IMR-90 (cell line): Measurements from ENCODE around the gene TMEM238. TPM values are rescaled to one million over a fixed set of nuclear protein-coding genes. Genes with fewer than 3 reads are reported as not detected.
A peak's percentile ranks its signal among the peaks of the same experiment; 100 is the strongest.

ENCODE experiments used
- ATAC-seq: fragments of 200-7000 bp; cut with Tn5 transposase; 2 replicates; pipeline ENCODE4 v1.9.1; 2020; ENCODE audit warnings: low read depth, mild to moderate bottlenecking, moderate library complexity
- BruUV-seq: library from RNA; stranded (reverse); fragments of 400-500 nt; replicated peaks from 2 replicates; lab custom pipeline; 2021; lab: Mats Ljungman, UMichigan
- CTCF ChIA-PET: fragments of 300-600 bp; formaldehyde crosslinking; extraction: SDS; loops from one replicate; lab custom pipeline; 2021; ENCODE audit warnings: antibody characterized with exemption; lab: Yijun Ruan, JAX
- POLR2A ChIA-PET: fragments of 300-600 bp; sonication (Branson Sonifier 250); formaldehyde crosslinking; loops from one replicate; lab custom pipeline; 2022; ENCODE audit warnings: antibody characterized with exemption; ENCODE audit not compliant: unreplicated experiment; lab: Charles Lee
- DNase-seq: peaks from one replicate; pipeline ENCODE4 v3.0.0; 2013
- H2AFZ ChIP-seq: replicated peaks from 2 replicates; pipeline ENCODE3; 2013; ENCODE audit warnings: low read length, mild to moderate bottlenecking; ENCODE audit not compliant: poor library complexity
- H2AK5ac ChIP-seq: 2 replicates; pipeline ENCODE4 v1.6.1; 2013; ENCODE audit warnings: low read depth, low read length, inconsistent platforms
- H2AK9ac ChIP-seq: replicated peaks from 2 replicates; pipeline ENCODE3; 2013; ENCODE audit warnings: mild to moderate bottlenecking, low read depth, low read length, moderate library complexity; ENCODE audit not compliant: poor library complexity
- H2BK120ac ChIP-seq: 2 replicates; pipeline ENCODE4 v1.6.1; 2013; ENCODE audit warnings: low read depth, low read length, inconsistent platforms
- H2BK15ac ChIP-seq: 3 replicates; pipeline ENCODE4 v1.6.1; 2013; ENCODE audit warnings: low read depth, low read length, inconsistent platforms
- H2BK20ac ChIP-seq: 2 replicates; pipeline ENCODE4 v1.6.1; 2013; ENCODE audit warnings: low read depth, mild to moderate bottlenecking, inconsistent platforms, low read length, moderate library complexity
- H2BK5ac ChIP-seq: 2 replicates; pipeline ENCODE4 v1.6.1; 2013; ENCODE audit warnings: mild to moderate bottlenecking, low read depth, low read length, inconsistent platforms; ENCODE audit not compliant: poor library complexity, severe bottlenecking
- H3K14ac ChIP-seq: replicated peaks from 2 replicates; pipeline ENCODE4 v1.6.1; 2013; ENCODE audit warnings: low read depth, low read length, inconsistent platforms
- H3K18ac ChIP-seq: 2 replicates; pipeline ENCODE4 v1.6.1; 2013; ENCODE audit warnings: low read depth, low read length, control low read depth
- H3K23ac ChIP-seq: 2 replicates; pipeline ENCODE4 v1.6.1; 2013; ENCODE audit warnings: low read depth, low read length, inconsistent platforms
- H3K27ac ChIP-seq: 2 replicates; pipeline ENCODE4 v1.5.1; 2013; ENCODE audit warnings: mild to moderate bottlenecking, control low read depth, low read length; ENCODE audit not compliant: insufficient read depth
- H3K27me3 ChIP-seq: 2 replicates; pipeline ENCODE4 v1.6.1; 2013; ENCODE audit warnings: low read length; ENCODE audit not compliant: control insufficient read depth, insufficient read depth
- H3K36me3 ChIP-seq: 2 replicates; pipeline ENCODE4 v1.6.1; 2013; ENCODE audit warnings: low read length, mixed read lengths; ENCODE audit not compliant: control insufficient read depth, insufficient read depth
- H3K4ac ChIP-seq: 2 replicates; pipeline ENCODE4 v1.6.1; 2013; ENCODE audit warnings: low read depth, low read length, inconsistent platforms
- H3K4me1 ChIP-seq: 2 replicates; pipeline ENCODE4 v1.6.1; 2013; ENCODE audit warnings: low read length, mixed read lengths; ENCODE audit not compliant: control insufficient read depth, insufficient read depth
- H3K4me2 ChIP-seq: 2 replicates; pipeline ENCODE4 v1.6.1; 2013; ENCODE audit warnings: low read depth, mild to moderate bottlenecking, control low read depth, low read length, moderate library complexity
- H3K4me3 ChIP-seq: 2 replicates; pipeline ENCODE4 v1.5.1; 2013; ENCODE audit warnings: low read depth, mild to moderate bottlenecking, control low read depth, low read length, moderate library complexity; ENCODE audit not compliant: insufficient read depth
- H3K56ac ChIP-seq: 2 replicates; pipeline ENCODE4 v1.6.1; 2013; ENCODE audit warnings: low read length, inconsistent platforms; ENCODE audit not compliant: insufficient read depth; ENCODE audit errors: extremely low read depth
- H3K79me1 ChIP-seq, 2 experiments: 2 replicates each; pipeline ENCODE4 v1.6.1; 2013; ENCODE audit warnings: low read length in 2 of 2, inconsistent platforms in 1 of 2, low read depth in 1 of 2
- H3K9ac ChIP-seq: 2 replicates; pipeline ENCODE4 v1.6.1; 2013; ENCODE audit warnings: low read depth, low read length, control low read depth
- H3K9me1 ChIP-seq: 2 replicates; pipeline ENCODE4 v1.6.1; 2013; ENCODE audit warnings: low read length, inconsistent platforms; ENCODE audit not compliant: insufficient read depth
- H3K9me3 ChIP-seq: 2 replicates; pipeline ENCODE4 v1.6.1; 2013; ENCODE audit warnings: low read length; ENCODE audit not compliant: control insufficient read depth, insufficient read depth
- H4K20me1 ChIP-seq: 2 replicates; pipeline ENCODE4 v1.6.1; 2013; ENCODE audit warnings: low read length, inconsistent platforms; ENCODE audit not compliant: insufficient read depth
- H4K5ac ChIP-seq: 2 replicates; pipeline ENCODE4 v1.6.1; 2013; ENCODE audit warnings: mild to moderate bottlenecking, low read depth, low read length, control low read depth
- H4K8ac ChIP-seq, 2 experiments: 2 replicates each; pipeline ENCODE4 v1.6.1; 2013; ENCODE audit warnings: low read depth in 2 of 2, low read length in 2 of 2, control low read depth in 1 of 2, inconsistent platforms in 1 of 2
- H4K91ac ChIP-seq: 2 replicates; pipeline ENCODE4 v1.6.1; 2013; ENCODE audit warnings: low read depth, low read length, inconsistent platforms; ENCODE audit not compliant: insufficient read depth
- BHLHE40 ChIP-seq: fragments of 150-350 bp; IDR thresholded peaks from 2 replicates; pipeline ENCODE4 v1.6.1; 2016; ENCODE audit warnings: mild to moderate bottlenecking, low read depth, low read length
- CEBPB ChIP-seq: IDR thresholded peaks from 2 replicates; pipeline ENCODE4 v1.6.1; 2012; ENCODE audit warnings: low read depth, low read length, improper control_type of control experiment
- CHD1 ChIP-seq: IDR thresholded peaks from 2 replicates; pipeline ENCODE4 v1.6.1; 2012; ENCODE audit warnings: low read depth, low read length, improper control_type of control experiment
- FOS ChIP-seq: fragments of 150-350 bp; IDR thresholded peaks from 2 replicates; pipeline ENCODE4 v1.6.1; 2016; ENCODE audit warnings: low read depth, low read length
- MAFK ChIP-seq: IDR thresholded peaks from 2 replicates; pipeline ENCODE4 v1.6.1; 2012; ENCODE audit warnings: low read depth, low read length, improper control_type of control experiment
- MAZ ChIP-seq: IDR thresholded peaks from 2 replicates; pipeline ENCODE4 v1.6.1; 2012; ENCODE audit warnings: low read depth, mild to moderate bottlenecking, low read length, improper control_type of control experiment, moderate library complexity, borderline replicate concordance
- MXI1 ChIP-seq: IDR thresholded peaks from 2 replicates; pipeline ENCODE4 v1.6.1; 2012; ENCODE audit warnings: low read depth, mild to moderate bottlenecking, low read length, moderate library complexity, borderline replicate concordance
- NFE2L2 ChIP-seq: fragments of 150-350 bp; IDR thresholded peaks from 2 replicates; pipeline ENCODE4 v1.6.1; 2016; ENCODE audit warnings: low read depth, mild to moderate bottlenecking, low read length
- POLR2A ChIP-seq: IDR thresholded peaks from 2 replicates; pipeline ENCODE4 v1.6.1; 2012; ENCODE audit warnings: mild to moderate bottlenecking, low read depth, low read length
- RAD21 ChIP-seq: IDR thresholded peaks from 2 replicates; pipeline ENCODE4 v1.6.1; 2012; ENCODE audit warnings: low read length, improper control_type of control experiment
- RCOR1 ChIP-seq: IDR thresholded peaks from 2 replicates; pipeline ENCODE4 v1.6.1; 2012; ENCODE audit warnings: mild to moderate bottlenecking, low read length, improper control_type of control experiment; ENCODE audit not compliant: insufficient replicate concordance
- RFX5 ChIP-seq: IDR thresholded peaks from 2 replicates; pipeline ENCODE4 v1.8.0; 2012; ENCODE audit warnings: low read depth, mild to moderate bottlenecking, low read length, moderate library complexity
- SMC3 ChIP-seq: fragments of 150-350 bp; IDR thresholded peaks from 2 replicates; pipeline ENCODE4 v1.6.1; 2016; ENCODE audit warnings: low read depth, mild to moderate bottlenecking, antibody characterized with exemption, low read length, moderate library complexity
- WGBS, 2 experiments: methylation state at CpG; one replicate each; pipeline versions ENCODE4 v1.1.5 to v1.1.7; 2013; ENCODE audit warnings: missing lambda C conversion rate in 2 of 2; ENCODE audit not compliant: insufficient read length in 1 of 2; ENCODE audit errors: extremely low coverage in 2 of 2; 5-methylcytosine and 5-hydroxymethylcytosine counted together
- dilution Hi-C: fragments of 300-500 bp; cut with HindIII; formaldehyde crosslinking; loops from one replicate; pipeline ENCODE4 v1.14.3; 2018; ENCODE audit warnings: low sequenced_read_pairs; ENCODE audit not compliant: unreplicated experiment
- in situ Hi-C: fragments of 300-500 bp; cut with MboI; formaldehyde crosslinking; loops from 3 replicates; pipeline ENCODE4 v1.14.3; 2019; ENCODE audit warnings: low sequenced_read_pairs, inconsistent platforms, mixed read lengths
- intact Hi-C: fragments of 100-400 bp; cut with micrococcal nuclease; formaldehyde crosslinking; loops from 2 replicates; pipeline ENCODE4 v1.10.0; 2022
- polyA plus RNA-seq, 3 experiments: library from polyadenylated mRNA; depleted of rRNA; stranded (reverse); fragments of >200 nt; gene quantifications; 2 replicates each; pipeline ENCODE4 v1.2.3, GENCODE V29; 2012; ENCODE audit warnings: low replicate concordance in 1 of 3
- total RNA-seq: library from RNA; depleted of rRNA; stranded (reverse); fragments of >200 nt; gene quantifications from 2 replicates; pipeline ENCODE4 v1.2.3, GENCODE V29; 2012
- TF ChIP-seq, protein P1 (sequence below): fragments of 150-350 bp; IDR thresholded peaks from 2 replicates; pipeline ENCODE4 v1.6.1; 2016; ENCODE audit warnings: low read depth, mild to moderate bottlenecking, low read length, moderate library complexity, borderline replicate concordance
- TF ChIP-seq, protein P2 (sequence below): conservative IDR thresholded peaks from 2 replicates; pipeline ENCODE4 v1.5.1; 2012; ENCODE audit warnings: mild to moderate bottlenecking, low read depth, low read length, improper control_type of control experiment
- TF ChIP-seq, protein P3 (sequence below): fragments of 150-350 bp; IDR thresholded peaks from 2 replicates; pipeline ENCODE4 v1.6.1; 2017; ENCODE audit warnings: mild to moderate bottlenecking, antibody characterized with exemption, low read length, low read depth

TMEM238 gene
- total and polyA plus RNA-seq, 2 of the 4 experiments (the other 2 are of a cell fraction) = not detected

DNA sequence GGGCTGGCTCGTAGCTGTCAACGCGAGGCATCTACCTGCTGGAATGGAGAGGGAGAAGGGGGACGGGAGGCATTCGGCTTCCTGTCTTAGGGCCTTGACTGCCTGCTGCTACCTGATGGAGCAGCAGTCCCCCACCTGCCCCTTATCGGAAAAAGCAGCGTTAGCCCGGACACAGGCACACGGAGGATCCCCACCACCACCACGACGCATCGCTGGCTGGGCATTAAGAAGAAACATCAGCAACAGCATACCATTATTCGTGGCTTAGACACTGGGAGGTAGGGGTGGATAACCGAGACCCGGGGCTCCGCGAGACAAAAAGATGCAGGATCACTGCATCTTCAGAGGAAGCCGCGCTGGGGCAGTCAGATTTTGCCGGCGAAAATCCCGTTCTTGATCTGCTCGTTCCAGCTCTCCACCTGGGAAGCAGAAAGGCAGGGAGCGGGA, 30.7 kb downstream of the TMEM238 start:
- POLR2A ChIA-PET = no interaction called here
- Histone ChIP-seq H2AFZ (peak overlapping the region; percentile 93), H2AK5ac (no peak overlapping the region), H3K14ac (no peak overlapping the region), H3K27me3 (peaks cover 43% of the 10 kb centered on the region), H3K56ac (no peak overlapping the region), H4K5ac (no peak overlapping the region), H4K91ac (no peak overlapping the region), H3K4me2 (peak overlapping the region; percentile 86), H2BK15ac (no peak overlapping the region), H2BK5ac (no peak overlapping the region), H4K8ac (no peak overlapping the region), H2BK120ac (no peak overlapping the region), H3K4me1 (peaks cover 5% of the 10 kb centered on the region; the same call in 1 of the 2 replicates), H3K36me3 (no peaks in the 10 kb centered on the region), H3K23ac (peak overlapping the region; percentile 56; the same call in 1 of the 2 replicates), H3K4me3 (peak overlapping the region; percentile 65), H3K27ac (no peak overlapping the region), H2AK9ac (no peak overlapping the region), H3K9me1 (no peaks in the 10 kb centered on the region), H4K20me1 (peaks cover 7% of the 10 kb centered on the region; the same call in 1 of the 2 replicates), H3K79me1 (no peaks in the 10 kb centered on the region), H2BK20ac (no peak overlapping the region), H3K9me3 (no peaks in the 10 kb centered on the region), H3K9ac (0 out of 2 replicates have a peak overlapping the region, but pooled peaks have one; percentile 7), H3K4ac (no peak overlapping the region), H3K18ac (no peak overlapping the region)
- WGBS, 2 experiments = 18% methylated on average over 6 of the region's 24 CpGs; no CpG with 5 or more reads in 1 of the 2 experiments
- CTCF ChIA-PET = no interaction called here
- ATAC-seq (peak; percentile 5), DNase-seq (no peak)
- dilution Hi-C loops = no loop called here
- in situ Hi-C loops = no loop called here
- TF ChIP-seq MAZ (no peak), POLR2A (no peak), FOS (no peak), CHD1 (no peak), RFX5 (no peak), RCOR1 (no peak), RAD21 (no peak), BHLHE40 (no peak), NFE2L2 (no peak), CEBPB (no peak), SMC3 (no peak), MXI1 (no peak), MAFK (no peak)
- TF ChIP-seq, protein P1, sequence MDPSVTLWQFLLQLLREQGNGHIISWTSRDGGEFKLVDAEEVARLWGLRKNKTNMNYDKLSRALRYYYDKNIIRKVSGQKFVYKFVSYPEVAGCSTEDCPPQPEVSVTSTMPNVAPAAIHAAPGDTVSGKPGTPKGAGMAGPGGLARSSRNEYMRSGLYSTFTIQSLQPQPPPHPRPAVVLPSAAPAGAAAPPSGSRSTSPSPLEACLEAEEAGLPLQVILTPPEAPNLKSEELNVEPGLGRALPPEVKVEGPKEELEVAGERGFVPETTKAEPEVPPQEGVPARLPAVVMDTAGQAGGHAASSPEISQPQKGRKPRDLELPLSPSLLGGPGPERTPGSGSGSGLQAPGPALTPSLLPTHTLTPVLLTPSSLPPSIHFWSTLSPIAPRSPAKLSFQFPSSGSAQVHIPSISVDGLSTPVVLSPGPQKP = no peak
- TF ChIP-seq, protein P2, sequence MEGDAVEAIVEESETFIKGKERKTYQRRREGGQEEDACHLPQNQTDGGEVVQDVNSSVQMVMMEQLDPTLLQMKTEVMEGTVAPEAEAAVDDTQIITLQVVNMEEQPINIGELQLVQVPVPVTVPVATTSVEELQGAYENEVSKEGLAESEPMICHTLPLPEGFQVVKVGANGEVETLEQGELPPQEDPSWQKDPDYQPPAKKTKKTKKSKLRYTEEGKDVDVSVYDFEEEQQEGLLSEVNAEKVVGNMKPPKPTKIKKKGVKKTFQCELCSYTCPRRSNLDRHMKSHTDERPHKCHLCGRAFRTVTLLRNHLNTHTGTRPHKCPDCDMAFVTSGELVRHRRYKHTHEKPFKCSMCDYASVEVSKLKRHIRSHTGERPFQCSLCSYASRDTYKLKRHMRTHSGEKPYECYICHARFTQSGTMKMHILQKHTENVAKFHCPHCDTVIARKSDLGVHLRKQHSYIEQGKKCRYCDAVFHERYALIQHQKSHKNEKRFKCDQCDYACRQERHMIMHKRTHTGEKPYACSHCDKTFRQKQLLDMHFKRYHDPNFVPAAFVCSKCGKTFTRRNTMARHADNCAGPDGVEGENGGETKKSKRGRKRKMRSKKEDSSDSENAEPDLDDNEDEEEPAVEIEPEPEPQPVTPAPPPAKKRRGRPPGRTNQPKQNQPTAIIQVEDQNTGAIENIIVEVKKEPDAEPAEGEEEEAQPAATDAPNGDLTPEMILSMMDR = no peak
- TF ChIP-seq, protein P3, sequence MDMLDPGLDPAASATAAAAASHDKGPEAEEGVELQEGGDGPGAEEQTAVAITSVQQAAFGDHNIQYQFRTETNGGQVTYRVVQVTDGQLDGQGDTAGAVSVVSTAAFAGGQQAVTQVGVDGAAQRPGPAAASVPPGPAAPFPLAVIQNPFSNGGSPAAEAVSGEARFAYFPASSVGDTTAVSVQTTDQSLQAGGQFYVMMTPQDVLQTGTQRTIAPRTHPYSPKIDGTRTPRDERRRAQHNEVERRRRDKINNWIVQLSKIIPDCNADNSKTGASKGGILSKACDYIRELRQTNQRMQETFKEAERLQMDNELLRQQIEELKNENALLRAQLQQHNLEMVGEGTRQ = no peak
- BruUV-seq = no TSS peak
- intact Hi-C loops = no loop called here
